Erythroblast (primary cell): ENCODE data around the gene CFAP46.

Experiments used
- GATA1 ChIP-seq: IDR thresholded peaks from 2 replicates; pipeline ENCODE4 v1.6.1; 2011; ENCODE audit warnings: low read depth, mild to moderate bottlenecking, control low read depth, low read length, moderate library complexity
- POLR2A ChIP-seq: IDR thresholded peaks from 2 replicates; pipeline ENCODE4 v1.6.1; 2011; ENCODE audit warnings: mild to moderate bottlenecking, low read length

GRCh38 chr10:132981746-132982145 lies 39.4 kb upstream of the CFAP46 start:
- TF ChIP-seq POLR2A: no peak
- no peak for TF ChIP-seq GATA1
